C4-2B (cell line): Measurements from ENCODE around the gene PRDX4.

Experiments
- CTCF ChIP-seq: fragments of 450-650 bp; conservative IDR thresholded peaks from 2 replicates; pipeline ENCODE4 v1.5.1; 2017; ENCODE audit warnings: mild to moderate bottlenecking
- ZFX ChIP-seq: fragments of 450-650 bp; IDR thresholded peaks from 2 replicates; pipeline ENCODE4 v1.6.1; 2017

- TF ChIP-seq CTCF (0 out of 2 replicates have a peak, but pooled peaks have one; percentile 3), ZFX (peak; percentile 41)
Measured at GRCh38 chrX:23667239-23668177, at the start of gene PRDX4.
